Measurements from ENCODE around the gene OPN4. TPM values are rescaled to one million over a fixed set of nuclear protein-coding genes. Genes with fewer than 3 reads are reported as not detected.

OPN4 gene
- total and polyA plus RNA-seq, 9 of the 15 experiments (the other 6 are each of a cell fraction or from before 2014, with no cell fraction given), result not detected

GRCh38 chr10:86670876-86671275 is 16.5 kb downstream of the OPN4 start:
- peaks cover 0 to 30% of the 10 kb centered on the region in 2 experiments; a peak in 2 of 5 replicates for H3K27me3 ChIP-seq (ENCODE audit: control insufficient read depth in 2 of 2, insufficient read depth in 2 of 2, low read length in 2 of 2)
- H2AFZ ChIP-seq (ENCODE audit: low read depth, low read length), result no peak overlapping the region
- WGBS (ENCODE audit: insufficient coverage, low coverage, missing lambda C conversion rate), result 14% methylated on average over 1 of the region's 8 CpGs
- intact Hi-C loops (cut with micrococcal nuclease), result no loop called here
- H3K9me3 ChIP-seq (replicated peaks; ENCODE audit: control insufficient read depth, insufficient read depth, low read depth, low read length), result no peaks in the 10 kb centered on the region
- ChIA-PET POLR2A (no interaction called here), CTCF (ENCODE audit: low intra/inter-chr PET ratio) (no interaction called here)
- no peak overlapping the region for H3K9ac ChIP-seq (ENCODE audit: insufficient read depth in 1 of 2, low read depth in 2 of 2, low read length in 2 of 2)
- H4K20me1 ChIP-seq (replicated peaks; ENCODE audit: control insufficient read depth, insufficient read depth, low read length), result no peaks in the 10 kb centered on the region
- no peaks in the 10 kb centered on the region for H3K9me1 ChIP-seq (ENCODE audit: control insufficient read depth, insufficient read depth, low read length)
- no peak for FAIRE-seq
- BruUV-seq (replicated peaks), result no TSS peak
- H3K27ac ChIP-seq (ENCODE audit: extremely low read depth, low read depth, low read length), result no peak overlapping the region
- H3K4me2 ChIP-seq (ENCODE audit: insufficient read depth, low read length), result no peak overlapping the region
- no peak overlapping the region for H3K4me3 ChIP-seq
- no peak for ATAC-seq
- DNase-seq (ENCODE audit: extremely low read depth in 1 of 4, low spot score in 3 of 4), result no peak
- peaks cover 3 to 9% of the 10 kb centered on the region in 2 experiments; a peak in 2 of 5 replicates for H3K4me1 ChIP-seq (replicated peaks in 1 of 2; ENCODE audit: control insufficient read depth in 2 of 2, insufficient read depth in 2 of 2, low read length in 2 of 2)
- no peaks in the 10 kb centered on the region for H3K79me2 ChIP-seq (ENCODE audit: control insufficient read depth, insufficient read depth, low read length)
- no peaks in the 10 kb centered on the region for H3K36me3 ChIP-seq (ENCODE audit: control insufficient read depth, insufficient read depth, low read length)
- in situ Hi-C loops (cut with MboI), result no loop called here
- TF ChIP-seq ETS2 (tag; IDR thresholded peaks at IDR 0.05; ENCODE audit: borderline replicate concordance, poor library complexity, severe bottlenecking) (no peak), PHF21A (IDR thresholded peaks at IDR 0.05; ENCODE audit: borderline replicate concordance, low read depth) (no peak), BRF2 (IDR thresholded peaks at IDR 0.05; ENCODE audit: borderline replicate concordance, insufficient read depth, insufficient read length) (no peak)

- CTCF ChIA-PET (ENCODE audit: low intra/inter-chr PET ratio), result no interaction called here
- peaks cover 3 to 9% of the 10 kb centered on the region in 2 experiments; a peak in 2 of 5 replicates for H3K4me1 ChIP-seq (replicated peaks in 1 of 2; ENCODE audit: control insufficient read depth in 2 of 2, insufficient read depth in 2 of 2, low read length in 2 of 2)
- H3K36me3 ChIP-seq (ENCODE audit: control insufficient read depth, insufficient read depth, low read length), result no peaks in the 10 kb centered on the region
- no peaks in the 10 kb centered on the region for H4K20me1 ChIP-seq (replicated peaks; ENCODE audit: control insufficient read depth, insufficient read depth, low read length)
- no peaks in the 10 kb centered on the region for H3K9me1 ChIP-seq (ENCODE audit: control insufficient read depth, insufficient read depth, low read length)
- in situ Hi-C loops (cut with MboI), result no loop called here
- no peak overlapping the region for H3K27ac ChIP-seq (ENCODE audit: extremely low read depth, low read depth, low read length)
- H3K4me3 ChIP-seq, result no peak overlapping the region
- WGBS (ENCODE audit: insufficient coverage, low coverage, missing lambda C conversion rate), result 18% methylated on average over 2 of the region's 3 CpGs
- no peak for ATAC-seq
- H3K9me3 ChIP-seq (replicated peaks; ENCODE audit: control insufficient read depth, insufficient read depth, low read depth, low read length), result no peaks in the 10 kb centered on the region
- no TSS peak for BruUV-seq (replicated peaks)
- peak overlapping the region in 1 of 2 experiments; percentile 35; a peak in 1 of 4 replicates for H3K9ac ChIP-seq (ENCODE audit: insufficient read depth in 1 of 2, low read depth in 2 of 2, low read length in 2 of 2)
- no peak for FAIRE-seq
- H3K27me3 ChIP-seq (ENCODE audit: control insufficient read depth in 2 of 2, insufficient read depth in 2 of 2, low read length in 2 of 2), result peaks cover 0 to 24% of the 10 kb centered on the region in 2 experiments; a peak in 2 of 5 replicates
- H3K79me2 ChIP-seq (ENCODE audit: control insufficient read depth, insufficient read depth, low read length), result no peaks in the 10 kb centered on the region
- no peak for DNase-seq (ENCODE audit: extremely low read depth in 1 of 4, low spot score in 3 of 4)
- no peak for TF ChIP-seq ZNF12 (CRISPR knock-in tag; IDR thresholded peaks at IDR 0.05)
- TF ChIP-seq NFIC (IDR thresholded peaks at IDR 0.05), result peak; percentile 27; the same call in 1 of the 2 replicates
- H3K4me2 ChIP-seq (ENCODE audit: insufficient read depth, low read length), result no peak overlapping the region
- intact Hi-C loops (cut with micrococcal nuclease), result no loop called here
- H2AFZ ChIP-seq (ENCODE audit: low read depth, low read length), result no peak overlapping the region
- POLR2A ChIA-PET, result interaction anchor here (0.5 to 0.6 kb wide), 2 partner anchors 267 to 282 kb away, joined by 3 read pairs; no protein-coding TSS in a partner anchor
Measured at GRCh38 chr10:86671419-86671818, 17.1 kb downstream of the OPN4 start.
